Transverse colon (tissue), 4 donors: ENCODE results near the gene SRPX.

Experiments used
- EP300 ChIP-seq: sonication (generic); formaldehyde crosslinking; IDR thresholded peaks from one replicate; pipeline ENCODE4 v1.6.1; 2017; ENCODE audit warnings: antibody characterized with exemption, low read depth
- POLR2A ChIP-seq: fragments of 450-650 bp; IDR thresholded peaks from one replicate; pipeline ENCODE4 v1.6.1; 2016; ENCODE audit warnings: antibody characterized with exemption, mild to moderate bottlenecking, moderate library complexity
- POLR2AphosphoS5 ChIP-seq, 3 donors: sonication (generic); formaldehyde crosslinking; IDR thresholded peaks; one replicate each; pipeline ENCODE4 v1.6.1; 2016; ENCODE audit warnings: antibody characterized with exemption in 3 of 3
- TF ChIP-seq, protein P1 (sequence below), 5 experiments: fragments of 200-600 bp in 3 of 5; fragments of 450-650 bp in 2 of 5; sonication (generic) in 3 of 5; IDR thresholded peaks; 1 replicate in 2 of 5; 2 replicates in 3 of 5; pipeline ENCODE4 v1.5.1; 2016 to 2017; ENCODE audit warnings: antibody characterized with exemption in 5 of 5, inconsistent platforms in 3 of 5, mild to moderate bottlenecking in 2 of 5, moderate library complexity in 1 of 5

GRCh38 chrX:38110231-38110630 is 110.4 kb downstream of the SRPX start:
- TF ChIP-seq, protein P1, sequence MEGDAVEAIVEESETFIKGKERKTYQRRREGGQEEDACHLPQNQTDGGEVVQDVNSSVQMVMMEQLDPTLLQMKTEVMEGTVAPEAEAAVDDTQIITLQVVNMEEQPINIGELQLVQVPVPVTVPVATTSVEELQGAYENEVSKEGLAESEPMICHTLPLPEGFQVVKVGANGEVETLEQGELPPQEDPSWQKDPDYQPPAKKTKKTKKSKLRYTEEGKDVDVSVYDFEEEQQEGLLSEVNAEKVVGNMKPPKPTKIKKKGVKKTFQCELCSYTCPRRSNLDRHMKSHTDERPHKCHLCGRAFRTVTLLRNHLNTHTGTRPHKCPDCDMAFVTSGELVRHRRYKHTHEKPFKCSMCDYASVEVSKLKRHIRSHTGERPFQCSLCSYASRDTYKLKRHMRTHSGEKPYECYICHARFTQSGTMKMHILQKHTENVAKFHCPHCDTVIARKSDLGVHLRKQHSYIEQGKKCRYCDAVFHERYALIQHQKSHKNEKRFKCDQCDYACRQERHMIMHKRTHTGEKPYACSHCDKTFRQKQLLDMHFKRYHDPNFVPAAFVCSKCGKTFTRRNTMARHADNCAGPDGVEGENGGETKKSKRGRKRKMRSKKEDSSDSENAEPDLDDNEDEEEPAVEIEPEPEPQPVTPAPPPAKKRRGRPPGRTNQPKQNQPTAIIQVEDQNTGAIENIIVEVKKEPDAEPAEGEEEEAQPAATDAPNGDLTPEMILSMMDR (IDR thresholded peaks at IDR 0.05), result no peak
- TF ChIP-seq POLR2AphosphoS5 (IDR thresholded peaks at IDR 0.05) (no peak), POLR2A (no peak), EP300 (no peak)
